NCI-H1436 (cell line): ENCODE measurements around the gene NSD2.
A peak's percentile ranks its signal among the peaks of the same experiment; 100 is the strongest.

ENCODE experiments used
- DNase-seq: peaks from one replicate; lab custom pipeline; 2025; lab: John Stamatoyannopoulos, UW

NSD2 gene

DNA sequence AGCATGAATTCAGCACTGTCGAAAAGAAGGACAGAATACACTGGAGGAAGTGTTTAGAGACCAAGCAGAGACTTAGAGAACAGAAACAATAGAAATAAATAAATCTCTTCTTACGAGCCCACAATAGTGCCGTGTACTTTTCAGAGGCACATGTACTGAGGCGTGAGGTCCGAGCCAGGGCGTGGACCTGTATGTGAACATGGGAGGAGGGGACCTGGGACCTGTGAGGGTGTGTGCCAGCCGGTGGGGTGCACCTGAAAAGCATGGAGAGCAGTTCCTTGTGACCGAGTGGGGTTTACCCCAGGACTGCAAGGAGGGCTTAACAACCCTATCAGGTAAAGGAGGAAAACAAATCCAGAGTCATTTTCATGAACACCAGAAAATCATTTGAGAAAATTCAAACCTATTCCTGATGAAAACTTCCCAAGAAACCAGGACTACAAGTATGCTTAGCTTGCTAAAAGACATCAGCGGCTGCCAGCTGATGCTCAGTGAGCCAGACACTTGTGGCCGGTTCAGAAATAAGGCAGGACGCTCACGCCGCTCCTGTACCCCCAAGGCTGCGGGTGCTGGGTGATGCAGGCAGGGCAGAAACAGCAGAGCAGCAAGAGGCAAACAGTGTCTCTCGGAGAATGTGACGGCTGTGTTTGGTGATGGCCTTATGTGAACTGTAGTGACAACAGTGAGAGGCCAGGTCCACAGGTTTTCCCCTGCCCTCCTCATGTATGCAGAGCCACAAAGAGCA is 100.4 kb downstream of the NSD2 start:
- no peak for DNase-seq

DNA sequence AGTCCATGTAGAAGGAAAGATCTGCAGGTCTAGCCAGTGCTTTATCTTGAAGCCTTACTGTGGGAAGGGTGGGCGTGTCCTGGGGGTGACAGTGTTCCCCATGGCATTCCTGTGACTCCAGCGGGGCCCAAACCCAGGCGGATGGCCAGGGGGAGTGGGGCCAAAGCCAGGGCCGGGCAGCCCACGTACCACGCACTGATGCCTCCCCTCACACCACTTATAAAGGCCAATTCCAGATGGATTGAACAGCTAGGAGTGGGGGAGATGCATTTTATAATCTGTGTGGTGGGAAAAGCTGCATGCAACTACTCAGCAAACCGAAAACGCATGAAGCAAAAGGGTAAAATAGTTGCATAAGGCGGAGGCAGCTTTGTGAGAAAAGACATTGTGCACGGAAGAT is 101.2 kb downstream of the NSD2 start:
- no peak for DNase-seq

GRCh38 chr4:1973218-1973617 is 102.0 kb downstream of the NSD2 start:
- DNase-seq, result no peak

GRCh38 chr4:1973661-1974060 is 102.5 kb downstream of the NSD2 start:
- no peak for DNase-seq

DNA sequence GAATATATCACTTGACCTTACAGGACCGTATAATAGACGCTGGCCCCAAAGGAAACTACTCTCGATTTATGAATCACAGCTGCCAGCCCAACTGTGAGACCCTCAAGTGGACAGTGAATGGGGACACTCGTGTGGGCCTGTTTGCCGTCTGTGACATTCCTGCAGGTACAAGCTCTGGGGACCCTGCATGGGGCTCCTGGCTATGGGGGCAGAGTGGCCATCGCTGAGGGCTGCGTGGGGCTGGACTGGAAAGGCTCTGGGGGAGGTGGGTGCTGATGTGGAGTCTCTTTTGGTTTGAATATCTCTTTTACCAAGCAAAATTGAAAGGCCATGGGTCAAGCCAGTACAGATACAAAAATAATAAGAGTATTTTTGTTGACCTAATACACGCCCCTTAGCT is 103.6 kb downstream of the NSD2 start:
- DNase-seq, result no peak

DNA sequence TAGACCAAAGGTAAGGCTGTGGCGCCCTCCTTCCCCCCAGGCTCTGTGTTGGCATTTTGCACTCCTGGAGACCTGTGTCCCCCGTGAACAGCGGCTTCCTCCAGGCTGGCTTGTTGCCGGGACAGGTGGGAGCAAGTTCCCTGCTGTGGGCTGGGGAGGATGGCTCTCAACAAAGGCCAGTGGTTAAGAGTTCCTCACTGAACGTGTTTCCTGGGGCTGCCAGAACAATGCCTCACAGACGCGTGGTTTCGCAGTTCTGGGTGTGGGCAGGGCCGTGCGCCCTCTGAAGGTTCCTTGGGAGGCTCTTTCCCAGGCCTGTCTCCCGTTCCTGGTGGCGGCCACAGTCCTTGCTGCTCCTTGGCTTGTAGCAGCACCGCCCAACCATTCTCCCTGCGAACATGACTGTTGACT is 104.2 kb downstream of the NSD2 start:
- no peak for DNase-seq

- DNase-seq, result no peak
These were observed 104.7 kb downstream of the NSD2 start for GRCh38 chr4:1975880-1976279.

- no peak for DNase-seq
These were observed 105.5 kb downstream of the NSD2 start for GRCh38 chr4:1976416-1977352.

DNA sequence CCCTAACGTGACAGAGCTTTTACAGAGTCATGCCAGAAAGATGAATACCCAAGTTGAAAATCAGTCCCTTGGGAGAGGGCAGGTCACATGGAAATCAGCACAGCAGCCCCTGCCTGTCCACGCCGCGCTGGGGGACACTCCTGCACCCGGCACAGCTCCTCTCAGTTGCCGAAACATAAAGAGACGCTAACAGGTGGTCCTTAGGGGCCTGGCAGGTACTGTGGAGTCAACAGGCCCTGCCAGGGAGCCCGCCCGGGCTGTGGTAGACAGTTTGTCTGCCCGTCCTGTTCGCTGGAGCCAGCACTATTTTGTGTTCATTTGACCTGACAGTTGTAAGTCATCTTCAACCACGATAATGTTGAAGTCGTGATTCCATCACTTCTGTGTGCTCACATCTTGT is 107.0 kb downstream of the NSD2 start:
- no peak for DNase-seq

DNA sequence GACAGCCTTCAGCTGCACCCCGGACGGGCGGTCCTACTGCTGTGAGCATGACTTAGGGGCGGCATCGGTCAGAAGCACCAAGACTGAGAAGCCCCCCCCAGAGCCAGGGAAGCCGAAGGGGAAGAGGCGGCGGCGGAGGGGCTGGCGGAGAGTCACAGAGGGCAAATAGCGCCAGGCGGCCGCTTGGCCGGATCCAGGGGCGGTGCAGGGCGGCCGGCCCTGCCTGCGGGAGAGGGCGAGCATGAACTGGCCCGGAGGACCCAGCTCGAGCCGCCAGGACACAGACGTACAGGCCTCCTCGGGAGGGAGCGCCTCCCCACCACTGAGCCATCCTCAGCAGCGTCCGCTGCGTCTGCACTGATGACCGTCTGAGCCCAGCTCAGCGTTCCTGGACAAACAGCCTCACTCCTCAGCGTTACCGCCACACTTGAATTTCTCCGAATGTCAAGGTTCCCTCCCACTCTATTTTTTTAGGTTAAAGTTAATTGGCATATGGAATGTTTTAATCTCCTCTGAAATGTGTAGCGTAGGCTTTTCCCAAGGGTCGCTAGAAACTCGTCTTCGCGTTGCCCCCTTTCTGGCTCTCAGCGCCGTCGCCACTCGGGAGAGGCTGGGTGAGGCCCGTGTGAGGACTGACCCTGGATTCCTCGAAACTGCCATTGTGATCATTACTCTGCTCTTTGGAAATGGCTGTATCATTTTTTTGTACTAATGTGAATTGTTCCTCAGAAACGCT is 107.7 kb downstream of the NSD2 start:
- no peak for DNase-seq

GRCh38 chr4:1979477-1980196 is 108.4 kb downstream of the NSD2 start:
- DNase-seq, result no peak

- DNase-seq, result no peak
These were observed 109.4 kb downstream of the NSD2 start for GRCh38 chr4:1980561-1981041.

DNA sequence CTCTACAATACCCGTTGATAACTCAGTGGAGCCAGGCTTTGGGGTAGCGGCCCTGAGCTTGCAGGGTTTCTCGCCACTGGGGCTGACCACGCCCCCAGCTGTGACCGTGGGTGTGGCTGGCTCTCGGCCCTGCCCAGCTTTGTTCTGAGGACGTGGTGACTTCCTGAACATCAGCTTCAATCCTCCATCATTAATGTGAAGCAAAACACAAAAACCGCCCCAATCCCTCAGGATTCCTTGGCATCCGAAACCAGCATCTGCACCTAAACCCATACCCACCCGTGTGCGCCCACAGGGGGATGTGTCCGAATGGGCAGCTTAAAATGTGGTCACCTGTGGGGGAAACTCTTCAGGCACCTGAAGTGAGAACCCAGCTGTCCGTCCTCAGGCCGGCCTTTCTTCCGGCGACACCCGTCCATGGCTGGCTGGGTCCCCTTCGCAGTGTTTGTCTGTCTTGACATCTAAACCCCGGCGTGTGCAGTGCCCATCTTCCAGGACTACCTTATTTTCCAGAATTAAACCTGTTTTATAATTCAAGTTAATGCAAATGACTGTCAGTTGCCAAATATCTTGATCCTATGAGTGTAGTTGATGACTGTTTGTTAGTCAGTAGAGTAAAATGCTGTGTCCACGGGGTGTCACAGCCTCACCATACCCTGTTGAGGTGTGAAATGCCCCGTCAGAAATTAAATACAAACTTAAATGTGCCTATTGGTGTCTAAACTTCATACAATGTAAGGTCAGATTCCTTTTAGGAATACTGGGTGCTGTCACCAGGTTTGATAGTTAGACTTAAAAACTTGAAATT is 110.3 kb downstream of the NSD2 start:
- no peak for DNase-seq

GRCh38 chr4:1982124-1983052 is 111.2 kb downstream of the NSD2 start:
- no peak for DNase-seq

DNA sequence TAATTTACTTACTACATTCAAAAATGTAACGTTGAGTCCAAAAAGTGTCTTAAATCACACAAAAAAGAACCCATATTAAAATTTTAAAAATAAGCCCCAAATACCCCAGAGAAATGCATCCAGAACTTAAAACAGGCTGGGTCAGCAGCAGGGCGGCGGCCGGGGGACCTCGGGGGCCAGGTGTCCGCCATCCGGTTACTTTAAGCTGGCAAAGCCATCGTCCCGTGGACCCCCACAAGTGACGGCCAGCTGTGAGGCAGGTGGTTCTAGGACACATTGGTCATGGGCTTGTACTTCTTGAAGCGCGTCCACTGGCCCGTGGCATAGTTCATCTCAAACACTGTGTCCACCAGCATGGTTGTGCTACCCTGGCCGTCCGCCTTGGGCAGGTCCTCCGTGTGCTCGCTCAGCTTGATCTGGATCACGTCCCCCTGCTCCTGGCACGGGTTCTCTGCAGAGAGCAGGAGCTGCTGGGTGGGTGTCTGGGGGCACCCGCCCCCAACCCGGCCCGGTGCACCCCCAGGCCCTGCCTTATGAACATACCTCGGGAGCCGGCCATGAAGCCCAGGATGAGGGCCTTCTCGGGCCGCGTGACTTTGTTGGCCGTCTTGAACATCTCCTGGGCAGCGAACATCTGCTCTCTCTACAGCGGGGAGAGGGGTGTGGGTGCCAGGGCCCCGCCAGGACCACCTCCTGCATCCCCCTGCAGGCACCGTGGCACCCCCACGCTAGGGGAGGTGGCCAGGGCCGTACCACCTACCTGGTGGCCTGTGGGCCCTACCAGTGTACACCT is 112.1 kb downstream of the NSD2 start:
- DNase-seq, result no peak

- DNase-seq, result no peak
These were observed 112.7 kb downstream of the NSD2 start for GRCh38 chr4:1983846-1984405.

GRCh38 chr4:1984406-1985191 is 113.4 kb downstream of the NSD2 start:
- peak; percentile 61 for DNase-seq

DNA sequence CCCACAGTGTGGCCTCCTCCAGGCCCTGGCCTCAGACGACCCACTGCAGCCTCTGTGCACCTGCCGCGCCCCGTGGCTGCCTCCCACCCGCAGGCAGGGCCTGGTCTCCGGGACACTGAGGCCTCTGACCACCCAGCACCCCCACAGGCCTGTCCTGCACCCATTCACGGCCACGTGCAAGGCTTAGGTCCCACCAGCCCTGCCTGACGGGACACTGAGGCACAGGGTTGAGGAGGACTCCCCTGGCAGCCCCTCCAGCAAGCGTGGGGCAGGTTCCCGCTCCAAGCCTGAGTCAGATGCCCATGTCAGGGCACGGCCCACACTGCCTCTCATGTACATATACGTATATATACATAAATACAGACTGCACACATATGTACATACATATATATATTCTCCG is 114.1 kb downstream of the NSD2 start:
- no peak for DNase-seq
